HFFc6 (cell line): ENCODE measurements around the gene MED16. TPM values are rescaled to one million over a fixed set of nuclear protein-coding genes. Genes with fewer than 3 reads are reported as not detected.

Experiments used
- DNase-seq: peaks from one replicate; pipeline ENCODE4 v3.0.0-alpha.2; 2018
- H3K27ac Mint-ChIP-seq: 2 replicates; pipeline ENCODE4 v1.8.0; 2020; ENCODE audit warnings: mild to moderate bottlenecking, mixed read lengths
- H3K27me3 Mint-ChIP-seq: 2 replicates; pipeline ENCODE4 v1.8.0; 2021; ENCODE audit warnings: mild to moderate bottlenecking, moderate library complexity, mixed read lengths; ENCODE audit not compliant: insufficient read depth
- H3K36me3 Mint-ChIP-seq: 2 replicates; pipeline ENCODE4 v1.8.0; 2021; ENCODE audit warnings: low read depth, mixed read lengths
- H3K4me1 Mint-ChIP-seq: 2 replicates; pipeline ENCODE4 v1.8.0; 2020; ENCODE audit warnings: low read depth, mixed read lengths
- H3K4me3 Mint-ChIP-seq: 2 replicates; pipeline ENCODE4 v1.8.0; 2020; ENCODE audit warnings: mild to moderate bottlenecking, moderate library complexity, mixed read lengths
- H3K9me3 Mint-ChIP-seq: 2 replicates; pipeline ENCODE4 v1.8.0; 2020; ENCODE audit warnings: mild to moderate bottlenecking, mixed read lengths
- CTCF ChIP-seq: fragments of 200-600 bp; sonication (generic); IDR thresholded peaks from 2 replicates; pipeline ENCODE4 v1.5.0; 2021; ENCODE audit warnings: antibody characterized with exemption, mild to moderate bottlenecking
- total RNA-seq, 6 experiments: library from RNA; stranded (reverse); fragmentation: NEBNext Ultra II Directional; extraction: Animal tissue kit (Norgen Biotek cat#: 25700); gene quantifications; 2 replicates in 1 of 6; 3 replicates in 5 of 6; pipeline ENCODE4 v1.2.3, GENCODE V29; 2021

The MED16 gene
- total RNA-seq, 6 experiments from 2014 or later: 58.1 to 91.0 (median 70.9) TPM

GRCh38 chr19:902446-903226 lies 9.6 kb upstream of the MED16 start:
- no peak for DNase-seq
- Mint-ChIP-seq H3K4me3 (no peak overlapping the region), H3K9me3 (no peaks in the 10 kb centered on the region), H3K4me1 (no peaks in the 10 kb centered on the region), H3K36me3 (peaks cover 5% of the 10 kb centered on the region; the same call in 1 of the 2 replicates), H3K27me3 (peaks cover 1% of the 10 kb centered on the region; the same call in 1 of the 2 replicates), H3K27ac (no peak overlapping the region)
- no peak for TF ChIP-seq CTCF

GRCh38 chr19:902093-902370 lies 9.0 kb upstream of the MED16 start:
- peaks cover 1% of the 10 kb centered on the region; the same call in 1 of the 2 replicates for H3K27me3 Mint-ChIP-seq
- no peak for TF ChIP-seq CTCF
- DNase-seq: no peak
- H3K4me3 Mint-ChIP-seq: no peak overlapping the region
- H3K4me1 Mint-ChIP-seq: no peaks in the 10 kb centered on the region
- no peaks in the 10 kb centered on the region for H3K9me3 Mint-ChIP-seq
- H3K36me3 Mint-ChIP-seq: peaks cover 5% of the 10 kb centered on the region; the same call in 1 of the 2 replicates
- H3K27ac Mint-ChIP-seq: no peak overlapping the region

GRCh38 chr19:901216-902092 lies 8.5 kb upstream of the MED16 start:
- DNase-seq: no peak
- Mint-ChIP-seq H3K27me3 (peaks cover 1% of the 10 kb centered on the region; the same call in 1 of the 2 replicates), H3K4me1 (no peaks in the 10 kb centered on the region), H3K4me3 (no peak overlapping the region), H3K36me3 (peaks cover 5% of the 10 kb centered on the region; the same call in 1 of the 2 replicates), H3K27ac (no peak overlapping the region), H3K9me3 (no peaks in the 10 kb centered on the region)
- no peak for TF ChIP-seq CTCF

GRCh38 chr19:900302-901111 lies 7.5 kb upstream of the MED16 start:
- no peaks in the 10 kb centered on the region for H3K9me3 Mint-ChIP-seq
- no peak overlapping the region for H3K4me3 Mint-ChIP-seq

More at GRCh38 chr19:900302-901111, 7.5 kb upstream of the MED16 start:
- no peak for TF ChIP-seq CTCF
- Mint-ChIP-seq H3K36me3 (peaks cover 5% of the 10 kb centered on the region; the same call in 1 of the 2 replicates), H3K4me1 (no peaks in the 10 kb centered on the region), H3K27ac (no peak overlapping the region), H3K27me3 (peaks cover 1% of the 10 kb centered on the region; the same call in 1 of the 2 replicates)
- no peak for DNase-seq
